Measurements from ENCODE around the gene TTC24.

DNA sequence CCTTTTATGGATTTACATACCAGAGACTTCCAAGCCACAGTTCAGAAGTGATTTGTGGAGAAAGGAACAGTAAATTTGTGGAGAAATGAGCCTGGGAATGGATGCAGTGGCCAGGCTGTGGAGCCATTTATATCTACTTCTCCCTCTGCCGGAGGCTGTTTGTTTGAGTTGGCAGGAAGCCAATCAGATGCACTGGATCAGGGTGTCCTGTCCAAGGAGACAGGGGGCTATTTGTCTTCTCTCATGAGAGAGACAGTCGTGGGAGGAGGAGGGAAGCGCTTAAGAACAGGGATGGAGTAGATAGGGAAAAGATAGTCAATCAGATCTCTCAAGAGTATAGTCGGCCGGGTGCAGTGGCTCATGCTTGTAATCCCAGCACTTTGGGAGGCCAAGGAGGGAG is 36.9 kb downstream of the TTC24 start:
- no peak for TF ChIP-seq CTCF (IDR thresholded peaks at IDR 0.05; ENCODE audit: insufficient read depth, low read length, poor library complexity, severe bottlenecking)
- TF ChIP-seq EZH2phosphoT487 (conservative IDR thresholded peaks at IDR 0.05; ENCODE audit: low read length): no peak

All from SU-DHL-6 (cell line).